ENCODE measurements around the gene CHD3. TPM values are rescaled to one million over a fixed set of nuclear protein-coding genes. Genes with fewer than 3 reads are reported as not detected.

CHD3 gene
- total RNA-seq, 4 donors from 2014 or later: 36.1 to 99.9 (median 45.1) TPM

GRCh38 chr17:7844292-7845154, 44.1 kb upstream of the CHD3 start:
- peak overlapping the region; percentile 97 to 100 (median 97) for H3K27ac ChIP-seq
- peak; percentile 91 to 96 (median 91) for DNase-seq
- peak; percentile 44 to 89 for TF ChIP-seq POLR2A (IDR thresholded peaks at IDR 0.05)
- no peak for TF ChIP-seq CTCF (IDR thresholded peaks at IDR 0.05)
- H3K4me3 ChIP-seq: peak overlapping the region; percentile 72 to 80 (median 79)
- peaks cover 0 to 51% (median 0%) of the 10 kb centered on the region in 3 donors for H3K36me3 ChIP-seq
- H3K9me3 ChIP-seq: no peaks in the 10 kb centered on the region
- H3K4me1 ChIP-seq: peaks cover 0 to 36% (median 14%) of the 10 kb centered on the region in 4 donors
- no peaks in the 10 kb centered on the region for H3K27me3 ChIP-seq

GRCh38 chr17:7845359-7846062, 43.1 kb upstream of the CHD3 start:
- Histone ChIP-seq H3K27me3 (no peaks in the 10 kb centered on the region), H3K4me1 (peaks cover 0 to 26% (median 13%) of the 10 kb centered on the region in 4 donors), H3K27ac (peak overlapping the region; percentile 97 to 100 (median 97)), H3K4me3 (peak overlapping the region in 3 of 4 donors; percentile 72 to 80 (median 78)), H3K9me3 (no peaks in the 10 kb centered on the region), H3K36me3 (peaks cover 0 to 53% (median 0%) of the 10 kb centered on the region in 3 donors)
- TF ChIP-seq POLR2A (IDR thresholded peaks at IDR 0.05) (no peak), CTCF (IDR thresholded peaks at IDR 0.05) (no peak)
- DNase-seq: no peak

- H3K27ac ChIP-seq: no peak overlapping the region
- H3K4me1 ChIP-seq: peaks cover 2 to 26% (median 11%) of the 10 kb centered on the region in 4 donors
- no peaks in the 10 kb centered on the region for H3K27me3 ChIP-seq
- H3K36me3 ChIP-seq: peaks cover 0 to 60% (median 0%) of the 10 kb centered on the region in 3 donors
- no peak overlapping the region for H3K4me3 ChIP-seq
- no peaks in the 10 kb centered on the region for H3K9me3 ChIP-seq
- TF ChIP-seq CTCF (IDR thresholded peaks at IDR 0.05) (no peak), POLR2A (IDR thresholded peaks at IDR 0.05) (no peak)
- peak in 1 of 3 donors; percentile 46 for DNase-seq
These were observed 42.4 kb upstream of the CHD3 start for GRCh38 chr17:7846063-7846735.

GRCh38 chr17:7846765-7847661, 41.6 kb upstream of the CHD3 start:
- no peak overlapping the region for H3K27ac ChIP-seq
- H3K36me3 ChIP-seq: peaks cover 0 to 64% (median 0%) of the 10 kb centered on the region in 3 donors
- no peak for TF ChIP-seq POLR2A (IDR thresholded peaks at IDR 0.05)
- TF ChIP-seq CTCF (IDR thresholded peaks at IDR 0.05): no peak
- peaks cover 4 to 30% (median 15%) of the 10 kb centered on the region in 4 donors for H3K4me1 ChIP-seq
- no peak overlapping the region for H3K4me3 ChIP-seq
- DNase-seq: peak in 1 of 3 donors; percentile 49
- no peaks in the 10 kb centered on the region for H3K27me3 ChIP-seq
- H3K9me3 ChIP-seq: no peaks in the 10 kb centered on the region
